BLaER1 (cell line): Measurements from ENCODE around the gene CHRD.

Source experiments
- H3K27ac ChIP-seq: shearing (Covaris generic); formaldehyde crosslinking; 2 replicates; pipeline ENCODE4 v1.8.1; 2022
- H3K27me3 ChIP-seq: shearing (Covaris generic); formaldehyde crosslinking; 2 replicates; pipeline ENCODE4 v1.8.1; 2022
- H3K36me3 ChIP-seq: shearing (Covaris generic); formaldehyde crosslinking; 2 replicates; pipeline ENCODE4 v1.8.1; 2022
- H3K4me1 ChIP-seq: shearing (Covaris generic); formaldehyde crosslinking; 2 replicates; pipeline ENCODE4 v1.8.1; 2022
- H3K4me2 ChIP-seq: shearing (Covaris generic); formaldehyde crosslinking; 2 replicates; pipeline ENCODE4 v1.8.1; 2022
- H3K4me3 ChIP-seq: shearing (Covaris generic); formaldehyde crosslinking; 2 replicates; pipeline ENCODE4 v1.8.1; 2022
- H3K9ac ChIP-seq: shearing (Covaris generic); formaldehyde crosslinking; 2 replicates; pipeline ENCODE4 v1.8.1; 2022
- H3K9me3 ChIP-seq: shearing (Covaris generic); formaldehyde crosslinking; 2 replicates; pipeline ENCODE4 v1.8.1; 2022
- H4K20me1 ChIP-seq: shearing (Covaris generic); formaldehyde crosslinking; 2 replicates; pipeline ENCODE4 v1.8.1; 2022
- Cebpa-rat ChIP-seq: shearing (Covaris generic); IDR thresholded peaks from 2 replicates; pipeline ENCODE4 v1.8.1; 2022

The CHRD gene

GRCh38 chr3:184360070-184360928, 19.6 kb upstream of the CHRD start:
- Histone ChIP-seq H3K4me1 (peaks cover 29% of the 10 kb centered on the region), H3K4me3 (peak overlapping the region; percentile 88), H3K27ac (no peak overlapping the region), H3K9me3 (no peaks in the 10 kb centered on the region), H3K36me3 (peaks cover 40% of the 10 kb centered on the region), H3K4me2 (peak overlapping the region; percentile 94), H3K27me3 (no peaks in the 10 kb centered on the region), H4K20me1 (peaks cover 15% of the 10 kb centered on the region; the same call in 1 of the 2 replicates), H3K9ac (peak overlapping the region; percentile 83; the same call in 1 of the 2 replicates)
- TF ChIP-seq Cebpa-rat: no peak

- H3K9me3 ChIP-seq: no peaks in the 10 kb centered on the region
- TF ChIP-seq Cebpa-rat: no peak
- peak overlapping the region; percentile 92 for H3K27ac ChIP-seq
- H3K4me1 ChIP-seq: peaks cover 31% of the 10 kb centered on the region
- peaks cover 38% of the 10 kb centered on the region for H3K36me3 ChIP-seq
- peak overlapping the region; percentile 83 for H3K9ac ChIP-seq
- H4K20me1 ChIP-seq: peaks cover 17% of the 10 kb centered on the region
- H3K27me3 ChIP-seq: no peaks in the 10 kb centered on the region
- H3K4me2 ChIP-seq: peak overlapping the region; percentile 94
- H3K4me3 ChIP-seq: peak overlapping the region; percentile 88
Observed at GRCh38 chr3:184360929-184361531, 18.8 kb upstream of the CHRD start.

- Histone ChIP-seq H3K27me3 (no peaks in the 10 kb centered on the region), H3K27ac (peak within 1 kb of the TSS; percentile 92), H3K9me3 (no peaks in the 10 kb centered on the region), H3K9ac (peak within 1 kb of the TSS; percentile 83), H3K4me1 (peaks cover 31% of the 10 kb centered on the region), H3K4me2 (peak within 1 kb of the TSS; percentile 94), H3K4me3 (peak within 1 kb of the TSS; percentile 88), H3K36me3 (peaks cover 40% of the 10 kb centered on the region), H4K20me1 (peaks cover 22% of the 10 kb centered on the region)
- TF ChIP-seq Cebpa-rat: no peak
Observed at GRCh38 chr3:184361532-184361931, 18.3 kb upstream of the CHRD start, which contains the start of the genes CLCN2 and POLR2H. Gene CLCN2 (minus strand): TSS chr3:184361605. CDS start chr3:184361479, 126 bp downstream. Gene POLR2H (plus strand): TSS chr3:184361710. CDS start chr3:184363493, 1,783 bp downstream.

- peaks cover 40% of the 10 kb centered on the region for H3K36me3 ChIP-seq
- no peak for TF ChIP-seq Cebpa-rat
- peak overlapping the region; percentile 94 for H3K4me2 ChIP-seq
- H3K4me3 ChIP-seq: peak overlapping the region; percentile 88
- no peaks in the 10 kb centered on the region for H3K27me3 ChIP-seq
- peaks cover 31% of the 10 kb centered on the region for H3K4me1 ChIP-seq
- H3K9me3 ChIP-seq: no peaks in the 10 kb centered on the region
- peak overlapping the region; percentile 83 for H3K9ac ChIP-seq
- H4K20me1 ChIP-seq: peaks cover 28% of the 10 kb centered on the region
- H3K27ac ChIP-seq: peak overlapping the region; percentile 92
Observed at GRCh38 chr3:184361932-184362667, 17.8 kb upstream of the CHRD start.

- Histone ChIP-seq H3K27ac (peak overlapping the region; percentile 92), H3K4me3 (peak overlapping the region; percentile 88), H3K36me3 (peaks cover 40% of the 10 kb centered on the region), H3K27me3 (no peaks in the 10 kb centered on the region), H3K4me2 (peak overlapping the region; percentile 94), H3K9ac (peak overlapping the region; percentile 83), H3K9me3 (no peaks in the 10 kb centered on the region), H4K20me1 (peaks cover 36% of the 10 kb centered on the region), H3K4me1 (peaks cover 31% of the 10 kb centered on the region)
- no peak for TF ChIP-seq Cebpa-rat
Observed at GRCh38 chr3:184362668-184363546, 16.9 kb upstream of the CHRD start.

- peaks cover 18% of the 10 kb centered on the region for H3K4me1 ChIP-seq
- peaks cover 59% of the 10 kb centered on the region for H3K36me3 ChIP-seq
- TF ChIP-seq Cebpa-rat: peak; percentile 51; the same call in 1 of the 2 replicates
- no peak overlapping the region for H3K4me2 ChIP-seq
- H4K20me1 ChIP-seq: peaks cover 58% of the 10 kb centered on the region
- H3K27me3 ChIP-seq: no peaks in the 10 kb centered on the region
- no peak overlapping the region for H3K4me3 ChIP-seq
- no peak overlapping the region for H3K9ac ChIP-seq
- H3K27ac ChIP-seq: no peak overlapping the region
- H3K9me3 ChIP-seq: no peaks in the 10 kb centered on the region
Observed at GRCh38 chr3:184366619-184367289, 13.1 kb upstream of the CHRD start.

GRCh38 chr3:184368116-184368515, 11.7 kb upstream of the CHRD start:
- no peak overlapping the region for H3K9ac ChIP-seq
- H3K4me2 ChIP-seq: no peak overlapping the region
- H3K4me3 ChIP-seq: no peak overlapping the region
- H3K27me3 ChIP-seq: no peaks in the 10 kb centered on the region
- no peaks in the 10 kb centered on the region for H3K9me3 ChIP-seq
- peaks cover 58% of the 10 kb centered on the region for H4K20me1 ChIP-seq
- TF ChIP-seq Cebpa-rat: no peak
- peaks cover 18% of the 10 kb centered on the region for H3K4me1 ChIP-seq
- no peak overlapping the region for H3K27ac ChIP-seq
- peaks cover 59% of the 10 kb centered on the region for H3K36me3 ChIP-seq

GRCh38 chr3:184368586-184369183, 11.2 kb upstream of the CHRD start:
- Histone ChIP-seq H3K4me2 (no peak overlapping the region), H3K4me1 (peaks cover 18% of the 10 kb centered on the region), H3K9me3 (no peaks in the 10 kb centered on the region), H3K36me3 (peaks cover 59% of the 10 kb centered on the region), H3K4me3 (no peak overlapping the region), H3K27me3 (peaks cover 3% of the 10 kb centered on the region; the same call in 1 of the 2 replicates), H3K27ac (no peak overlapping the region), H3K9ac (peak overlapping the region; percentile 18; the same call in 1 of the 2 replicates), H4K20me1 (peaks cover 58% of the 10 kb centered on the region)
- TF ChIP-seq Cebpa-rat: no peak
